IMR-90 (cell line): Measurements from ENCODE around the gene HAND2.

Experiments used
- BHLHE40 ChIP-seq: fragments of 150-350 bp; IDR thresholded peaks from 2 replicates; pipeline ENCODE4 v1.6.1; 2016; ENCODE audit warnings: mild to moderate bottlenecking, low read depth, low read length
- CHD1 ChIP-seq: IDR thresholded peaks from 2 replicates; pipeline ENCODE4 v1.6.1; 2012; ENCODE audit warnings: low read depth, low read length, improper control_type of control experiment
- CTCF ChIP-seq: conservative IDR thresholded peaks from 2 replicates; pipeline ENCODE4 v1.5.1; 2012; ENCODE audit warnings: mild to moderate bottlenecking, low read depth, low read length, improper control_type of control experiment
- MAFK ChIP-seq: IDR thresholded peaks from 2 replicates; pipeline ENCODE4 v1.6.1; 2012; ENCODE audit warnings: low read depth, low read length, improper control_type of control experiment
- MAZ ChIP-seq: IDR thresholded peaks from 2 replicates; pipeline ENCODE4 v1.6.1; 2012; ENCODE audit warnings: low read depth, mild to moderate bottlenecking, low read length, improper control_type of control experiment, moderate library complexity, borderline replicate concordance
- MXI1 ChIP-seq: IDR thresholded peaks from 2 replicates; pipeline ENCODE4 v1.6.1; 2012; ENCODE audit warnings: low read depth, mild to moderate bottlenecking, low read length, moderate library complexity, borderline replicate concordance
- POLR2A ChIP-seq: IDR thresholded peaks from 2 replicates; pipeline ENCODE4 v1.6.1; 2012; ENCODE audit warnings: mild to moderate bottlenecking, low read depth, low read length
- RCOR1 ChIP-seq: IDR thresholded peaks from 2 replicates; pipeline ENCODE4 v1.6.1; 2012; ENCODE audit warnings: mild to moderate bottlenecking, low read length, improper control_type of control experiment; ENCODE audit not compliant: insufficient replicate concordance
- RFX5 ChIP-seq: IDR thresholded peaks from 2 replicates; pipeline ENCODE4 v1.8.0; 2012; ENCODE audit warnings: low read depth, mild to moderate bottlenecking, low read length, moderate library complexity
- USF2 ChIP-seq: fragments of 150-350 bp; IDR thresholded peaks from 2 replicates; pipeline ENCODE4 v1.6.1; 2017; ENCODE audit warnings: mild to moderate bottlenecking, antibody characterized with exemption, low read length, low read depth

- no peak for TF ChIP-seq CTCF
- TF ChIP-seq RCOR1, result no peak
- TF ChIP-seq RFX5, result no peak
- TF ChIP-seq USF2, result no peak
- TF ChIP-seq POLR2A, result no peak
- TF ChIP-seq MAZ, result no peak
- TF ChIP-seq MXI1, result no peak
- TF ChIP-seq BHLHE40, result no peak
- TF ChIP-seq MAFK, result peak; percentile 63
- no peak for TF ChIP-seq CHD1
These were observed 15.4 kb upstream of the HAND2 start for GRCh38 chr4:173545440-173545839.
